GM10248 (cell line): ENCODE results near the gene PDE4D.

Experiments
- CTCF ChIA-PET: fragments of 300-600 bp; sonication (Branson Sonifier 250); formaldehyde crosslinking; extraction: SDS; loops from one replicate; lab custom pipeline; 2021; ENCODE audit warnings: antibody characterized with exemption; lab: Yijun Ruan, JAX
- POLR2A ChIA-PET: fragments of 350-650 bp; sonication (Branson Sonifier 250); formaldehyde crosslinking; extraction: SDS; loops from one replicate; lab custom pipeline; 2020; ENCODE audit warnings: antibody characterized with exemption; lab: Yijun Ruan, JAX
- DNase-seq: peaks from one replicate; pipeline ENCODE4 v3.0.0; 2012; ENCODE audit errors: extremely low spot score
- CTCF ChIP-seq: IDR thresholded peaks from 2 replicates; pipeline ENCODE4 v1.5.1; 2012; ENCODE audit warnings: mild to moderate bottlenecking, low read depth; ENCODE audit errors: extremely low read depth, missing control alignments, control extremely low read depth

PDE4D gene

GRCh38 chr5:59893429-59894227 lies at the start of gene PDE4D:
TSS of gene PDE4D (minus strand) at chr5:59893726.
- TF ChIP-seq CTCF, result no peak
- ChIA-PET CTCF (interaction anchor here (0.8 kb wide), 1 partner anchor 10 kb away, joined by 3 read pairs; no protein-coding TSS in a partner anchor), POLR2A (no interaction called here)
- DNase-seq, result peak; percentile 26

GRCh38 chr5:59937633-59938032 lies 44.1 kb upstream of the PDE4D start:
- POLR2A ChIA-PET, result no interaction called here
- TF ChIP-seq CTCF, result no peak
- no peak for DNase-seq
- CTCF ChIA-PET, result interaction anchor here (0.7 to 1.0 kb wide), 2 partner anchors 8 to 41 kb away, joined by 3 read pairs; no protein-coding TSS in a partner anchor

GRCh38 chr5:59923465-59923864 lies 29.9 kb upstream of the PDE4D start:
- DNase-seq, result no peak
- ChIA-PET POLR2A (no interaction called here), CTCF (interaction anchor here (0.8 to 1.9 kb wide), 3 partner anchors 9 to 15 kb away, joined by 3 to 6 read pairs (median 4); no protein-coding TSS in a partner anchor)
- no peak for TF ChIP-seq CTCF

- ChIA-PET POLR2A (no interaction called here), CTCF (interaction anchor here (1.1 to 1.6 kb wide), 2 partner anchors 10 to 24 kb away, joined by 4 to 6 read pairs; no protein-coding TSS in a partner anchor)
- TF ChIP-seq CTCF, result no peak
- no peak for DNase-seq
These were observed 28.7 kb upstream of the PDE4D start for GRCh38 chr5:59922220-59922619.

- CTCF ChIA-PET, result interaction anchor here (1.6 kb wide), 1 partner anchor 10 kb away, joined by 6 read pairs; no protein-coding TSS in a partner anchor
- no peak for TF ChIP-seq CTCF
- no peak for DNase-seq
- POLR2A ChIA-PET, result no interaction called here
These were observed 28.3 kb upstream of the PDE4D start for GRCh38 chr5:59921816-59922215.

GRCh38 chr5:59919484-59919883 lies 26.0 kb upstream of the PDE4D start:
- no peak for DNase-seq
- CTCF ChIA-PET, result no interaction called here
- POLR2A ChIA-PET, result no interaction called here
- no peak for TF ChIP-seq CTCF
